ENCODE results near the gene RALGAPA2.
"Not testable (repeated sequence)": the region's sequence is repeated elsewhere in the genome, so short reads cannot be mapped to it uniquely, and the experiment has no call there.

The RALGAPA2 gene

DNA sequence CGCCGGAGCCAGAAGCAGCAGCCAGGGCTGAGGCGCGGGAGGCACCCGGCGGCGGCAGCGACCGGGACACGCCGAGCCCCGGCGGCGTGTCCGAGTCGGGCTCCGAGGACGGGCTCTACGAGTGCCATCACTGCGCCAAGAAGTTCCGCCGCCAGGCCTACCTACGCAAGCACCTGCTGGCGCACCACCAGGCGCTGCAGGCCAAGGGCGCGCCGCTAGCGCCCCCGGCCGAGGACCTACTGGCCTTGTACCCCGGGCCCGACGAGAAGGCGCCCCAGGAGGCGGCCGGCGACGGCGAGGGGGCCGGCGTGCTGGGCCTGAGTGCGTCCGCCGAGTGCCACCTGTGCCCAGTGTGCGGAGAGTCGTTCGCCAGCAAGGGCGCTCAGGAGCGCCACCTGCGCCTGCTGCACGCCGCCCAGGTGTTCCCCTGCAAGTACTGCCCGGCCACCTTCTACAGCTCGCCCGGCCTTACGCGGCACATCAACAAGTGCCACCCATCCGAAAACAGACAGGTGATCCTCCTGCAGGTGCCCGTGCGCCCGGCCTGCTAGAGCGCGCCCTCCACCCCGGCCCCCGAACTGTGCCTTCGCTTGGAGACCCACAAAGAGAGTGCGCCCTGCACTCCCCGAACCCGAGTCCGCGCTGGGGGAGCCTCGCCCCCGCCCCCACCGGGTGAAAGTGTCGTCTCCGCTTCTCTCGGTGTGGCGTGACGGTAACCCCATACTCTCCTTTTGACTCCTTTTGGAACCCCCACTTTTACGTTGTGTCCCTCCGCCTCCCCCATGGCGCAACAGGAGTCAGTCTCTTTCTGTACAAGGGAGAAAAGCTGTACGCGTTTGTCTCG lies 343.0 kb downstream of the RALGAPA2 start:
- FAIRE-seq (no peak), DNase-seq (ENCODE audit: low spot score) (no peak)

DNA sequence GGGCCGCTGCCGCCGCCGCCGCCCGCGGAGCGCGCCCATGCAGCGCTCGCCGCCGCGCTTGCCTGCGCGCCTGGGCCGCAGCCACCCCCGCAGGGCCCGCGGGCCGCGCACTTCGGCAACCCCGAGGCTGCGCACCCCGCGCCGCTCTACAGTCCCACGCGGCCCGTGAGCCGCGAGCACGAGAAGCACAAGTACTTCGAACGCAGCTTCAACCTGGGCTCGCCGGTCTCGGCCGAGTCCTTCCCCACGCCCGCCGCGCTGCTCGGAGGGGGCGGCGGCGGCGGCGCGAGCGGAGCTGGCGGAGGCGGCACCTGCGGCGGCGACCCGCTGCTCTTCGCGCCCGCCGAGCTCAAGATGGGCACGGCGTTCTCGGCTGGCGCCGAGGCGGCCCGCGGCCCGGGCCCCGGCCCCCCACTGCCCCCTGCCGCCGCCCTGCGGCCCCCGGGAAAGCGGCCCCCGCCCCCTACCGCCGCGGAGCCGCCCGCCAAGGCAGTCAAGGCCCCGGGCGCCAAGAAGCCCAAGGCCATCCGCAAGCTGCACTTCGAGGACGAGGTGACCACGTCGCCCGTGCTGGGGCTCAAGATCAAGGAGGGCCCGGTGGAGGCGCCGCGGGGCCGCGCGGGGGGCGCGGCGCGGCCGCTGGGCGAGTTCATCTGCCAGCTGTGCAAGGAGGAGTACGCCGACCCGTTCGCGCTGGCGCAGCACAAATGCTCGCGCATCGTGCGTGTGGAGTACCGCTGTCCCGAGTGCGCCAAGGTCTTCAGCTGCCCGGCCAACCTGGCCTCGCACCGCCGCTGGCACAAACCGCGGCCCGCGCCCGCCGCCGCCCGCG lies 343.8 kb downstream of the RALGAPA2 start:
- no peak for FAIRE-seq
- DNase-seq (ENCODE audit: low spot score): no peak

GRCh38 chr20:20367575-20368417 lies 344.6 kb downstream of the RALGAPA2 start, which contains the start of gene INSM1:
INSM1 (plus strand) TSS chr20:20368104; CDS start chr20:20368268, 164 bp downstream.
- FAIRE-seq (no peak), DNase-seq (ENCODE audit: low spot score) (no peak)

DNA sequence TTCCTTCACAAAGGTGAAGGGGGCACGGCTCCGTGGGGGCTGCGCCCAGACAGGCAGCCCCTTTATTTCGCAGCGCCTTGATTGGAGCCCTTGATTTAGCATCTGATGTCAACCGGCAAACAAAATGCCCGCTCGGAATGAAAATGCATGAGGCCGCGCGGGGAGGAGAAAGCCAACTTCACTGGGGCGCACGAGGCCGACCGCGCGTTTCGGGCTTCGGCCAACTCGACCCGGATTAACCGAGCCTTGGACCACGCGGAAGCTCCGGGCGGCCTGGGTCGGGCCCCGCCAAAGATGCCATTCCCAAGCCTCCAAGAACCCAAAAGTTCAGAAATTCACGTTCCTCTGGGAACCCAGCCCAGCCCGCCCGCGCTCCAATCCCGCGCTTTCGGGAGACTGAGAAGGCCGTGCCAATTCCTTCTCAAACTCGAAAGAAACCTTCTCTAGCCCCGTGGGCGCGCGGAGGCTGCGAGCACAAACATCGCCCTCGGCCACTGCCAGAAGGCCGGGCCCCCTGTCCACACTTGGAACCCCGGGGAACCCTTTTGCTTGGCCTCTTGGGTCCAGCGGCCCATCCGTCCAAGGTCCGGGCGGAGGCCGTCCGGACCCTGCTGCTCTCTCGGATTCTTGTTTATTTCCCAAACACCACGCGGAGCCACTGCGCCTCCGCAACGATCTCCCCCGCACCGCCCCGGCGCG lies 345.4 kb downstream of the RALGAPA2 start:
- FAIRE-seq: no peak
- no peak for DNase-seq (ENCODE audit: low spot score)

DNA sequence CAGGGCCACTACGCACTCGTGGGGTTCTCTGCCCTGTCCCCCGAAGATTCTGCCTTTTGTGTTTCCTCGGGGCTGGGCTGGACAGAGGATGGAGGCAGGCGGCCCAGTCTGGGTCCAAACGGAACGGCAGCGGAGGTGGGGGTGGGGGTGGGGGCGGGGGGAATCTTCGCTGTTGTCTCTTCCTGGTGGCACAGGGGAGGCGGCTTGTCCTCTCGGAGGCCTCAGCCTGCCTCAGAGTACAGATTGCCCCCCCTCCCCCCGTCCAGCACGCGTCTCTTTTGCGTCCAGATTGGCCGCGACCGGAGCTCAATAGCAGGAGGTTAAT lies 345.9 kb downstream of the RALGAPA2 start:
- DNase-seq (ENCODE audit: low spot score) (no peak), FAIRE-seq (no peak)

GRCh38 chr20:20365480-20366161 lies 346.8 kb downstream of the RALGAPA2 start:
- FAIRE-seq (no peak), DNase-seq (ENCODE audit: low spot score) (no peak)

- FAIRE-seq (no peak), DNase-seq (ENCODE audit: low spot score) (no peak)
Measured at GRCh38 chr20:20364593-20365479, 347.6 kb downstream of the RALGAPA2 start.

GRCh38 chr20:20363799-20364592 lies 348.4 kb downstream of the RALGAPA2 start:
- FAIRE-seq (no peak), DNase-seq (ENCODE audit: low spot score) (no peak)

- no peak for DNase-seq (ENCODE audit: low spot score)
- FAIRE-seq: no peak
Measured at GRCh38 chr20:20363434-20363798, 349.0 kb downstream of the RALGAPA2 start.

- no peak for FAIRE-seq
Measured at GRCh38 chr20:20362774-20363433, 349.5 kb downstream of the RALGAPA2 start.

DNA sequence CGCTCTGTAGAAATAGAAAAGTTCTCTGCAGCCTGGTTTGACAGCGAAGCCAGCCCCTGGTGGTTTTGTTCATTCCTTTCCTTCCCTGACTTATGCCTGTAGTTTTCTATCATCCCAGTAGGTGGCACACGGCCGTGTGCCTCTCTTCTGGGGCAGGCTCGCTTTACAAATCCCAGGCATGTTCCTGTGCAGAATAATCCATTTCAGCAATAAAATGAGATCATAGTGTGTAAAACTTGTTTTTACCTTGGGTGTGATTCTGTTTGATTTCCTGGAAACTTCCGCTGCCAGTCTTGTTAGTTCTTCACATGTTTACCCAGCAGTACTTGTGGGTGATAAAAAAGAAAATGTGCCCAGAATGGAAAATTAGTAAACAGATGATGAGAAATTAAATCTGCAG lies 352.0 kb downstream of the RALGAPA2 start:
- DNase-seq (ENCODE audit: low spot score) (peak; percentile 69), FAIRE-seq (no peak)

More at GRCh38 chr20:20362774-20363433, 349.5 kb downstream of the RALGAPA2 start:
- DNase-seq (ENCODE audit: low spot score): no peak

DNA sequence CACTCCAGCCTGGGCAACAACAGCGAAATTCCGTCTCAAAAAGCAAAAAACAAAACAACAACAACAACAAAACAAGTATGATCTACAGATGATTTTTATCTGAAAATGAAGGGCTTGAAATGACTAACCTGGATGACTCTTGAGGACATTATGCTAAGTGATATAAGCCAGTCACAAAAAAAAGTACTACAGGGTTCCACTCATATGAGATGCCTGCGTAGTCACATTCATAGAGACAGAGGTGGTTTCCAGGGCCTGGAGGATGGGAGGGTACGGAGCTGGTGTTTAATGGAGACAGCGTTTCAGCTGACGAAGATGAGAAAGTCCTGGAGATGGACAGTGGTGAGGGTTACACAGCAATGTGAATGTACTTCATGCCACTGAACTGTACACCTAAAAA lies 352.8 kb downstream of the RALGAPA2 start:
- DNase-seq (ENCODE audit: low spot score) (no peak), FAIRE-seq (no peak)

- FAIRE-seq: no peak
- no peak for DNase-seq (ENCODE audit: low spot score)
Measured at GRCh38 chr20:20358801-20359200, 353.6 kb downstream of the RALGAPA2 start.

- not testable (repeated sequence) for DNase-seq (ENCODE audit: low spot score); FAIRE-seq
Measured at GRCh38 chr20:20355503-20355902, 356.9 kb downstream of the RALGAPA2 start.

DNA sequence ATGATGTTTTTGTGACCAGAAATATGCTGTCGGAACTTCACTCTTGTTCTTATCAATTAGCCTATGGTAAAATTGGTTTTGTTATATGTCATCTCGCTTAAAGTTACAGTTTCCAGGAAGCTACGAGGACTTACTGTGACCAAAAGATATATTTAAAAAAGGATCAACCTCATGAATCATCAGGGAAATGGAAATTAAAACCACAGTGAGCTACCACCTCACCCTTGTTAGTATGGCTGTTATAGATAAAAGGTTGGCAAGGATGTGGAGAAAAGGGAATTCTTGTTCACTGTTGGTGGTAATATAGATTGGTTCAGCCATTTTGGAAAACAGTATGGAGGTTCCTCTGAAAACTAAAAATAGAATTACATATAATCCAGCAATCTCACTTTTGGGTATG lies 358.9 kb downstream of the RALGAPA2 start:
- FAIRE-seq: no peak

GRCh38 chr20:20344476-20344875 lies 368.0 kb downstream of the RALGAPA2 start:
- no peak for DNase-seq (ENCODE audit: low spot score)
- no peak for FAIRE-seq

More for the DNA sequence above, 358.9 kb downstream of the RALGAPA2 start:
- no peak for DNase-seq (ENCODE audit: low spot score)

- FAIRE-seq (no peak), DNase-seq (ENCODE audit: low spot score) (no peak)
Measured at GRCh38 chr20:20343932-20344331, 368.5 kb downstream of the RALGAPA2 start.
